ENCODE data around the gene ILKAP.

Gene ILKAP

DNA sequence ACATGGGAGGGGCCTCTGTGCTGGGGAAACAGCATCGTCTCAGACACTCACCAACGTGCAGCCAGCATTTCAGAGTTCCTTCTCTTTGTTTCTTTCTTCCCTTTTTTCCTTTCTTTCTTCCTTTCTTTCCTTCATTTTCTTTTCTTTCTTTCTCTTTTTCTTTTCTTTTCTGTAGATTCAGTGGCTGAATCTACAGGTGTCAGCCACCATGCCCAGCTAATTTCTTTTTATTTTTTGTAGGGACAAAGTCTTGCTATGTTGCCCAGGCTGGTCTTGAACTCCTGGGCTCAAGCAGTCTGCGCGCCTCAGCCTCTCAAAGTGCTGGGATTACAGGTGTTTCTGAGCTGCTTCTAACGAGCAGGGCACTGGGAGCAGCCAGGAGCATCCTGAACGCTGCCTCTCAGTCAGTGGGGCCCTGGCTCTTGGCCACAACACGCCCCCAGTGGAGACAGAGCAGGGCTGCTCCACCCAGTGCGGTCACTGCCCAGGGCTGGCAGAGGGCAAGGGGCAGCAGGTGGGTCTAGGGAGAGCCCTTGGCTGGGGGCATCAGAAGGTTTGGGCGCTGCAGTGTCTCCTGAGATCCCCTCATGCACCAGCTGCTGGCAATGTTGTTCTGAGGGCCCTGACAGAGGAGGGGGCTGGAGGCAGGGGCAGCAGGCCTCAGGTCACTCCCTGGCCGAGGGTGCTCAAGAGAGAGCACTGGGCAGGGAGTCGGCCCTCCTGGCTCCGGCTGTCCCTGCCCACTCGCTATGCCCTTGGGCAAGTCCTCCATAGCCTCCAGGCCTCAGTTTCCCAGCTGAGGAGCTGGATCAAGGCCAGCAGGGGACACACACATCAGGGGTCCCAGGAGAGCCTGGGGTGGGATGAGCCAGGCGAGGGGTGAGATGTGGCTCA, 69.7 kb downstream of the ILKAP start:
- DNase-seq (ENCODE audit: low spot score), result no peak

DNA sequence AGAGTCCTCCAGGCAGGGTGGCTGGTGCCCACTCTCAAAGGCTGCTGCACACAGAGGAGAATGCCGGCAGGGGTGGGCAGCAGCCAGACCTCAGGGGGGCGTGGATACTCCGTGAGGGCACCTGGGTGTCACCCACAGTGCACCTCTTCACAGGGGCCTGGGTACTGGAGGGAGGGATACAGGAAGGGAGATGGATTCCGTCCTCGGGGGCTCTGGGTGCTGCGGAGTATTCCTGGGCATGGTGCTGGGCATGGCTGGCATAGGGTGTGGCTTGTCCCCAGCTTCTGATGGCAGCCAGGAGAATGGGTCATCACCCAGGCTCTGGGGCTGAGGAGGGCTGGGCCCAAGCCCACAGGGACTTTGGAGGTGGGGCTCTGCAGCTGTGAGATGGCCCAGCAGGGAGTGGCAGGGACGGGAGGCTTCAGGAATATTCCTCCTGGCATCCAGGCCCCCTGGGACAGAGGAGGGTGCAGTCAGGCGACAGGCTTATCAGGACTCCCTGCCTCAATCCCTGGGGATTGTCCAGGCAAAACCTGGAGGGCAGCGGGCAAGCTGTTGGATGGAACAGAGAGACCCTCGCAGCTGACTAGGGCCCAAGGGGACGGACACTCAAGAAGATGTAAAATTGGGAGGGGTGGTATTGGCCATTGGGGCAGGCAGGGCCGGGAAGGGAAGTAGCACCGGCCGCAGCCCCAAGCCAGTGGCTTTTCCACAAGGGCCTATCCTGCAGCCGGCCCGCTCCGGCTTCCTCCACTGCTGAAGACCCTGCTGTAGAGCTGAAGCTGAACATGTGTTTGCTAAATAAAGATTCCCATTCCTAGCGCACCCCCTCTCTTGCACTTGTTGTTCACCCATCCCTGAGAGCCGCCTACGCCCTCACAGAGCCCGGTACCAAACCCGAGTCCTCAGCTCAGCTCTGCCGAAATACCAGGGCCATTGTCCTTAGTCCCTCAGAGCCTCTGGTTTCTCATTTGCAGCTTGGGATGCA, 70.7 kb downstream of the ILKAP start:
- DNase-seq (ENCODE audit: low spot score), result no peak

- no peak for DNase-seq (ENCODE audit: low spot score)
These were observed 71.6 kb downstream of the ILKAP start for GRCh38 chr2:238131761-238132462.

DNA sequence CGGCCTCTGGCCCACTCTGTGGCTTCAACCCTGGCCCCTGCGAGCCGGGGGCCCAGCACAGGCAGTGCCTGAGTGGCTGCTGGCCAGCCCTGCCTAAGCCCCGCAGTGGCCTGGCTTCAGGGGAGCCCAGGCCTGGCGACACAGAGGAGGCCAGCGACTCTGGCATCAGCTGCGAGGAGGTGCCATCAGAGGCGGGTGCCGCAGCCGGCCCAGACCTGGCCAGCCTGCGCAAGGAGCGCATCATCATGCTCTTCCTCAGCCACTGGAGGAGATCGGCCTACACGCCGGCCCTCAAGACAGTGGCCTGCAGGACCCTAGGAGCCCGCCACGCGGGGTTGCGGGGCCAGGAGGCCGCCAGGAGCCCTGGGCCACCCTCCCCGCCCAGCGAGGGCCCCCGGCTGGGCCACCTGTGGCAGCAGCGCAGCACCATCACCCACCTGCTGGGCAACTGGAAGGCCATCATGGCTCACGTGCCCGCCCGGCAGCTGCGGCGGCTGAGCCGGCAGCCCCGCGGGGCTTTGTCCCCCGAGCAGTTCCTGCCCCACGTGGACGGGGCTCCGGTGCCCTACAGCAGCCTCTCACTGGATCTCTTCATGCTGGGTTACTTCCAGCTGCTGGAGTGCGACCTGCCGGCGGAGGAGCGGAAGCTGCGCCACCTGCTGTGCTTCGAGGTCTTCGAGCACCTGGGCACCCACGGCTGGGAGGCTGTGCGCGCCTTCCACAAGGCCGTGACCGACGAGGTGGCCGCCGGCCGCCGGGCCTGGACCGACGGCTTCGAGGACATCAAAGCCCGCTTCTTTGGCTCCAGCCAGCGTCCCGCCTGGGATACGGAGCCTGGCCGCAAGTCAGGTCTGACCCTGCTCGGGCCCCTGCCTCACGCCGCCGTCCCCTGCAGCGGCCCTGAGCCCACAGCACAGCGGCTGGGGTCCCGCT, 72.5 kb downstream of the ILKAP start:
- no peak for DNase-seq (ENCODE audit: low spot score)

GRCh38 chr2:238130111-238130695, 73.3 kb downstream of the ILKAP start:
- DNase-seq (ENCODE audit: low spot score), result no peak

DNA sequence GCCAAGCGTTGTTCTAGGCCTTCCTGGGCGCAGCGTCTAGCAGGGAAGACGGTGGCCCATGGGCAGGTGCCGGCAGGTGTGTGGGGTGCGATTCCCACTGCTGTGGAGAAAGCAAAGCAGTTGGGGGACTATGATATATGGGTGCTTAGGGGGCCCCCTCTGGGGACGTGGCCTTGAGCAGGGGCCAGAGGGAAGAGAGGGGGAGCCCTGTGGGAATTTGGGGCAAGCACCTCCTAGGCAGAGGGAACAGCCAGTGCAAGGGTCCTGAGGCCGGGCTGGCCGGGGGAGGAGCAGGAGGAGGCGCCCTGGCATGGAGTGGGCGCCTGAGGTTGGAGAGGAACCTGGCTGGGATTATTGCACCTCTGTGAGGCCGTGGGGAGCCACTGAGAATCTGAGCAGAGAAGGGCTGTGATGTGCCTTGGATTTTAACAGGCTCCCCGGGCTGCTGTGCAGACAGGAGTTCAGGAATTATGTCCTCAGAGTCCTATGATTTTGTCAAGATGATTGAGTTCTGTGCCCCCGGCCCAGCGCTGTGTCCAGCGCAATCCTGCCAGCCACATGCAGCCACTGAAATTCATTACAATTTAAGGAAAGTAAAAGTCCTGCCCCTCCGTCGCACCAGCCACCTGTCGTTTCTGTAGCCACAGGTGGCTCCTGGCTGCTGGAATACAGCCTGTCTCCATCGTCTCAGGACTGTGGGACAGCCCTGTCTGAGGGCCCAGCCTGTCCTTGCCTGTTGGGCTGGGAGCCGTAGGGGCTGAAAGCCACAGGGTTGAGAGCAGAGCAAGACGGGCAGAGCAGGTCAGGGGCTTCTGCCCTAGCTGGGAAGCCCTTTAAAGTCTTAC, 74.1 kb downstream of the ILKAP start:
- no peak for DNase-seq (ENCODE audit: low spot score)

DNA sequence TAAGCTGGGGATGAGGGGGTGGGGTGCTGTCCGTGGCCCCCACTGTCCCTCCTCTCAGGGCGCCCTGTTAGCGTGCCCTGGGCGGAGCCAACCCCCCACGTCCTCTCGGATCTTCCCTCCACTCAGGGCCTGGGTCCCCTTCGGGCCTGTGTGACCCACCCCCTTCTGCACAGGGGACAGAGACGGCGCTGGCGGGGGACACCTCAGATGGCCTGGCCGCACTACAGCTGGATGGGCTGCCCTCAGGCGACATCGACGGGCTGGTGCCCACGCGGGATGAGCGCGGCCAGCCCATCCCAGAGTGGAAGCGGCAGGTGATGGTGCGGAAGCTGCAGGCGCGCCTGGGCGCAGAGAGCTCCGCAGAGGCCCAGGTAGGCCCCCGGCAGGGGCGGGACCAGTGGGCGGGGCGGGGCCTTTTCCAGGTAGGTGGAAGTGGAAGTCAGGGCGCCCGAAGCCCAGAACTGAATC, 74.9 kb downstream of the ILKAP start:
- DNase-seq (ENCODE audit: low spot score), result no peak

DNA sequence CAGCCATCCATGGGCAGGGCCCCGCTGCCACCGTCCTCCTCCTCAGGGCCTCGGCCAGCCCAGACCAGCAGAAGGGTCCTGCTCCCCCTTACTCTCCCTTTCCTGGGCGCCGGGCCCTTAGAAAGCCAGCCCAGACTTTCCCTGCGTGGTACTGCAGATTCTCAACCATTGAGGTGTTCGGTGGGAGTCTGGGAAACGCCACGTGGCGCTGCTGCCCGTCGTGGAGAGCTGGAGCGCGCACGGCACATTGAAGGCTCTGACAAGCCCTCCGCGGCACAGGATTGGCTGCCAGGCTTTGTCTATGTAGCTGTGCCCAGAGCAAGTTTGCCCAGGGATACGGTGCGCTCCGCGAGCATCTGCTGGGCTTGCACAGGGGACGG, 75.4 kb downstream of the ILKAP start:
- DNase-seq (ENCODE audit: low spot score), result no peak

- DNase-seq (ENCODE audit: low spot score), result no peak
These were observed 76.1 kb downstream of the ILKAP start for GRCh38 chr2:238127165-238128060.

DNA sequence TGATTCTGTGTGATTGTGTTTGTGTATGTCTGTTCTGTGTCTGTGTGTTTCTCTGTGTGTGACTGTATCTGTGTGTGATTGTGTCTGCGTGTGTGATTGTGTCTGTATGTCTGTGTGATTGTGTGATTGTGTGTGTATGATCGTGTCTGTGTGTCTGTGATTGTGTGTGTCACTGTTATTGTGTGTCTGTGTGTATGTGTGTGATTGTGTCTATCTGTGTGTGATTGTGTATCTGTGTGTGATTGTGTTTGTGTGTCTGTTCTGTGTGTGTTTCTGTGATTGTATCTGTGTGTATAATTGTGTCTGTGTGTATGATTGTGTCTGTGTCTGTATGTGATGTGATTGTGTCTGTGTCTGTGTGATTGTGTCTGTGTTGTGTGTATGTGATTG, 76.7 kb downstream of the ILKAP start:
- DNase-seq (ENCODE audit: low spot score), result no peak

GRCh38 chr2:238126338-238126737, 77.2 kb downstream of the ILKAP start:
- no peak for DNase-seq (ENCODE audit: low spot score)

DNA sequence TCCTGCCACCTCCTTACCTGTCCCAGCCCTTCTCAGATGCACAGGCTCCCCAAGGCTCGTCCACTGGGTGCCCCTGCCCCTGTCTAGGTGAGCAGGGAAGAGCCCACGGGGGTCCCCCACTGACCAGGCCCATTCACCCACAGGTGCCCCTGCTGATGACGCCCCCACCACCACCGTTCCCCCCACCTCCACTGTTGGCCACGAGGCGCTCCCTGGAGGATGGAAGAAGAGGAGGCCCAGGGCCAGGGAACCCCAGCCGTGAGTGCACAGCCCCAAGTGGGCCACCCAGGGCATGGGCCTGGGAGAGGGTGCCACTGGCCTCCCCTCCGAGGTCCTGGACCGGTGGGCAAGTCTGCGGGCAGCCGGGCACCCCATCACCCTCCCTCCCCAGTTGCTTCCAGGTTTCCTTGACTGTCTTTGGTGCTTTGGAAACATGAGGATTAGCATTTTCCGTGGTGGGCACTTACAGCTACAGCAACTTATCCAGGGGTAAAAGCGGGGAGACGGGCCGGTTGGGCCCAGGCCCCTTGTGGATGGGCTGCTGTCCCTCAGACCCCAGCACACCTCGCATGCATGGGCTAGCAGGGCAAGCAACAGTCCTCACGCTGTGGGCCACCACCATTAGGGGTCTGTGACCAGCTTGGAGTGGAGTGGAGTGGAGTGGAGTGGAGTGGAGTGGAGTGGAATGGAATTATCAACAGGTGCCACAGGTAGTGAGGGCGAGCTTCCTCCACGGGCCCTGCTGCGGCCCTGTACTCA, 78.2 kb downstream of the ILKAP start:
- no peak for DNase-seq (ENCODE audit: low spot score)

DNA sequence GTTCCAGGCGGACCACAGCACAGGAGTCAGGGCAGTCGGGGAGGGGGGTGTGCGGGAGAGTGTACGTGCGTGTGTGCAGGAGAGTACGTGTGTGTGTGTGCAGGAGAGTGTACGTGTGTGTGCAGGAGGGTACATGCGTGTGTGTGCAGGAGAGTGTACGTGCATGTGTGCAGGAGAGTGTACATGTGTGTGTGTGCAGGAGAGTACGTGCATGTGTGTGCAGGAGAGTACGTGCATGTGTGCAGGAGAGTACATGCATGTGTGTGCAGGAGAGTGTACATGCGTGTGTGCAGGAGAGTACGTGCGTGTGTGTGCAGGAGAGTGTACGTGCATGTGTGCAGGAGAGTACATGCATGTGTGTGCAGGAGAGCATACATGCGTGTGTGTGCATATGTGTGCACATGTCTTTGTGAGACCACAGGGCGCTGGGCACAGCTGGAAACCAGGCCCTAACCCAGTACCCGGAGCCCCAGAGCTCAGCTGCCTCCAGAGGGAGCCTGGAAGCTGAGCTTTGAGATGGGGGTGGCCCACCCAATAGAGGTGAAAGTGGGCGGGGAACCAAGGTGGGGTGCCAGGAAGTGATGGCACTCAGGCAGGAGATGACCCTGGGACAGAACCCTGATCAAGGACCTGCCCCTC, 78.9 kb downstream of the ILKAP start:
- no peak for DNase-seq (ENCODE audit: low spot score)

GRCh38 chr2:238123991-238124470, 79.5 kb downstream of the ILKAP start:
- DNase-seq (ENCODE audit: low spot score), result no peak

- no peak for DNase-seq (ENCODE audit: low spot score)
These were observed 80.1 kb downstream of the ILKAP start for GRCh38 chr2:238123218-238123971.
